Endothelial cell of umbilical vein (primary cell): ENCODE measurements around the gene MAG. TPM values are rescaled to one million over a fixed set of nuclear protein-coding genes. Genes with fewer than 3 reads are reported as not detected.

ENCODE experiments used
- BruUV-seq: library from RNA; stranded (reverse); fragments of 400-500 nt; replicated peaks from 2 replicates; lab custom pipeline; 2021; lab: Mats Ljungman, UMichigan
- CTCF ChIA-PET: fragments of 300-600, 350-600 bp; sonication (Branson Sonifier 250); formaldehyde crosslinking; loops from one replicate; lab custom pipeline; 2021; ENCODE audit warnings: antibody characterized with exemption, inconsistent platforms; lab: Charles Lee
- POLR2A ChIA-PET: fragments of 300-600, 350-600 bp; sonication (Branson Sonifier 250); formaldehyde crosslinking; loops from one replicate; lab custom pipeline; 2021; ENCODE audit warnings: antibody characterized with exemption, inconsistent platforms; lab: Charles Lee
- DNase-seq: peaks from one replicate; pipeline ENCODE4 v3.0.0-alpha.2; 2011; ENCODE audit warnings: low read depth, low spot score
- FAIRE-seq: peaks from 2 replicates; lab custom pipeline; 2011; peaks lifted over from hg19 to GRCh38; lab: Jason Lieb, UNC
- H2AFZ ChIP-seq: 2 replicates; pipeline ENCODE4 v1.6.0; 2012; ENCODE audit warnings: low read depth, low read length, control low read depth, inconsistent platforms
- H3K27ac ChIP-seq: 2 replicates; pipeline ENCODE4 v1.5.1; 2011; ENCODE audit warnings: low read depth, mild to moderate bottlenecking, control low read depth, low read length, moderate library complexity; ENCODE audit not compliant: insufficient read depth
- H3K27me3 ChIP-seq, 2 experiments: 2 replicates each; pipeline versions ENCODE4 v1.6.0 to v1.6.1; 2011; ENCODE audit warnings: low read length in 2 of 2, mixed read lengths in 1 of 2; ENCODE audit not compliant: control insufficient read depth in 2 of 2, insufficient read depth in 2 of 2
- H3K36me3 ChIP-seq, 2 experiments: 2 replicates in 1 of 2; 3 replicates in 1 of 2; pipeline ENCODE4 v1.5.1; 2011; ENCODE audit warnings: low read length in 2 of 2, mild to moderate bottlenecking in 1 of 2, moderate library complexity in 1 of 2; ENCODE audit not compliant: control insufficient read depth in 2 of 2, insufficient read depth in 2 of 2; ENCODE audit errors: extremely low read depth in 1 of 2
- H3K4me1 ChIP-seq: 3 replicates; pipeline ENCODE4 v1.5.1; 2011; ENCODE audit warnings: mild to moderate bottlenecking, low read length; ENCODE audit not compliant: control insufficient read depth, insufficient read depth; ENCODE audit errors: extremely low read depth
- H3K4me2 ChIP-seq: 2 replicates; pipeline ENCODE4 v1.6.1; 2011; ENCODE audit warnings: low read length, control low read depth, mixed read lengths; ENCODE audit not compliant: insufficient read depth
- H3K4me3 ChIP-seq, 3 experiments: fragments of 200-600 bp in 1 of 3; sonication (generic), shearing (Covaris generic) in 1 of 3; replicated peaks in 1 of 3; 2 replicates each; pipeline ENCODE4 v1.5.1; 2011 to 2016; ENCODE audit warnings: control low read depth in 3 of 3, low read length in 3 of 3, mild to moderate bottlenecking in 2 of 3, inconsistent platforms in 1 of 3, low read depth in 1 of 3, moderate library complexity in 1 of 3; ENCODE audit not compliant: insufficient read depth in 1 of 3
- H3K79me2 ChIP-seq: 2 replicates; pipeline ENCODE4 v1.6.0; 2012; ENCODE audit warnings: low read length, inconsistent platforms; ENCODE audit not compliant: control insufficient read depth, insufficient read depth
- H3K9ac ChIP-seq: replicated peaks from 2 replicates; pipeline ENCODE3; 2011; ENCODE audit warnings: low read length, control low read depth; ENCODE audit not compliant: insufficient read depth; ENCODE audit errors: extremely low read depth
- H3K9me1 ChIP-seq: replicated peaks from 3 replicates; pipeline ENCODE4 v1.6.0; 2011; ENCODE audit warnings: mild to moderate bottlenecking, low read length; ENCODE audit not compliant: control insufficient read depth, insufficient read depth; ENCODE audit errors: extremely low read depth
- H3K9me3 ChIP-seq: replicated peaks from 2 replicates; pipeline ENCODE4 v1.5.1; 2012; ENCODE audit warnings: low read length, inconsistent platforms; ENCODE audit not compliant: control insufficient read depth, insufficient read depth
- H4K20me1 ChIP-seq: replicated peaks from 2 replicates; pipeline ENCODE3; 2011; ENCODE audit warnings: mild to moderate bottlenecking, low read length; ENCODE audit not compliant: control insufficient read depth, insufficient read depth; ENCODE audit errors: extremely low read depth
- CTCF ChIP-seq, 2 donors: IDR thresholded peaks; 1 replicate in 1 of 2; 2 replicates in 1 of 2; pipeline ENCODE4 v1.5.1; 2011; ENCODE audit warnings: low read length in 2 of 2, mild to moderate bottlenecking in 2 of 2, moderate library complexity in 2 of 2, control low read depth in 1 of 2, inconsistent platforms in 1 of 2, low read depth in 1 of 2; ENCODE audit not compliant: insufficient read depth in 1 of 2; ENCODE audit errors: extremely low read depth in 1 of 2
- EZH2 ChIP-seq: IDR thresholded peaks from 2 replicates; pipeline ENCODE4 v1.6.1; 2012; ENCODE audit warnings: borderline replicate concordance, low read depth, mild to moderate bottlenecking, moderate library complexity, low read length, inconsistent platforms; ENCODE audit not compliant: severe bottlenecking
- FOS ChIP-seq: IDR thresholded peaks from 2 replicates; pipeline ENCODE4 v1.6.1; 2011; ENCODE audit warnings: mild to moderate bottlenecking, low read length, moderate library complexity, borderline replicate concordance; ENCODE audit not compliant: insufficient read depth
- GATA2 ChIP-seq: IDR thresholded peaks from 2 replicates; pipeline ENCODE4 v1.7.0; 2011; ENCODE audit warnings: low read depth, mild to moderate bottlenecking, moderate library complexity, mixed read lengths, low read length; ENCODE audit not compliant: insufficient read length, insufficient read depth
- JUN ChIP-seq: IDR thresholded peaks from 2 replicates; pipeline ENCODE4 v1.6.1; 2011; ENCODE audit warnings: borderline replicate concordance, low read depth; ENCODE audit not compliant: insufficient read length, insufficient read depth
- MAX ChIP-seq: IDR thresholded peaks from 2 replicates; pipeline ENCODE4 v1.6.1; 2011; ENCODE audit not compliant: insufficient read depth, insufficient read length
- MYC ChIP-seq: IDR thresholded peaks from one replicate; pipeline ENCODE4 v1.6.1; 2011; ENCODE audit warnings: mild to moderate bottlenecking, low read depth, low read length
- POLR2A ChIP-seq: IDR thresholded peaks from 2 replicates; pipeline ENCODE4 v1.6.1; 2012; ENCODE audit warnings: low read depth, mild to moderate bottlenecking, control low read depth, low read length
- POLR2AphosphoS5 ChIP-seq: IDR thresholded peaks from 2 replicates; pipeline ENCODE4 v1.6.1; 2012; ENCODE audit warnings: low read depth, mild to moderate bottlenecking, control low read depth, low read length, moderate library complexity; ENCODE audit not compliant: insufficient read depth
- dilution Hi-C: fragments of 300-500 bp; cut with MboI; formaldehyde crosslinking; loops from one replicate; pipeline ENCODE4 v1.15.0; 2019; ENCODE audit warnings: low sequenced_read_pairs; ENCODE audit not compliant: extremely low pct_ligation_motif_present
- intact Hi-C: fragments of 100-400 bp; cut with micrococcal nuclease; formaldehyde crosslinking; loops from one replicate; pipeline ENCODE4 v1.10.0; 2022
- polyA plus RNA-seq, 4 experiments: library from polyadenylated mRNA; depleted of rRNA in 3 of 4; stranded (reverse) in 3 of 4; unstranded in 1 of 4; fragments of >200 nt; gene quantifications; 2 replicates each; pipeline versions ENCODE4 v1.2.1 to v1.2.3, GENCODE V29; 2011 to 2012; ENCODE audit warnings: missing spikeins in 1 of 4
- total RNA-seq: library from RNA; stranded (reverse); gene quantifications from 2 replicates; pipeline ENCODE4 v1.2.3, GENCODE V29; 2021

The MAG gene
- total and polyA plus RNA-seq, 2 donors (not counting 3 experiments of a cell fraction or from before 2014, with no cell fraction given) = not detected

- H3K27ac ChIP-seq = no peak overlapping the region
- H3K9ac ChIP-seq = no peak overlapping the region
- no peak for TF ChIP-seq JUN
- TF ChIP-seq CTCF (IDR thresholded peaks at IDR 0.05; ENCODE audit: extremely low read depth in 1 of 2, insufficient read depth in 1 of 2, low read depth in 1 of 2, low read length in 2 of 2) = no peak
- no peak for TF ChIP-seq GATA2
- no peak for TF ChIP-seq MAX
- TF ChIP-seq FOS = no peak
- TF ChIP-seq EZH2 = no peak
- TF ChIP-seq POLR2A = no peak
- no peak for TF ChIP-seq POLR2AphosphoS5
- TF ChIP-seq MYC = no peak
- ChIA-PET CTCF (interaction anchor here (1.6 kb wide), 1 partner anchor 124 kb away, joined by 4 read pairs; no protein-coding TSS in a partner anchor), POLR2A (no interaction called here)
- H3K9me3 ChIP-seq = no peaks in the 10 kb centered on the region
- H3K9me1 ChIP-seq = no peaks in the 10 kb centered on the region
- H3K4me1 ChIP-seq = peaks cover 4% of the 10 kb centered on the region
- DNase-seq = no peak
- H4K20me1 ChIP-seq = no peaks in the 10 kb centered on the region
- FAIRE-seq = no peak
- H3K27me3 ChIP-seq = no peaks in the 10 kb centered on the region
- H3K36me3 ChIP-seq = no peaks in the 10 kb centered on the region
- dilution Hi-C loops = no loop called here
- no peak overlapping the region for H3K4me3 ChIP-seq
- intact Hi-C loops = loop anchor here (5.0 to 10.0 kb wide), 2 partner anchors 53 to 231 kb away; partner anchors contain the start of gene SCN1B
- H2AFZ ChIP-seq = no peak overlapping the region
- BruUV-seq = no TSS peak
- peaks cover 3% of the 10 kb centered on the region for H3K79me2 ChIP-seq
- H3K4me2 ChIP-seq = no peak overlapping the region
Observed at GRCh38 chr19:35265126-35265899, 26.6 kb upstream of the MAG start.
